ENCODE results near the gene IRF2BPL.

IRF2BPL gene

GRCh38 chr14:77045238-77046162, 17.0 kb upstream of the IRF2BPL start:
- no peak overlapping the region for H3K4me3 ChIP-seq (ENCODE audit: low read depth, low read length)
- TF ChIP-seq, protein P1, sequence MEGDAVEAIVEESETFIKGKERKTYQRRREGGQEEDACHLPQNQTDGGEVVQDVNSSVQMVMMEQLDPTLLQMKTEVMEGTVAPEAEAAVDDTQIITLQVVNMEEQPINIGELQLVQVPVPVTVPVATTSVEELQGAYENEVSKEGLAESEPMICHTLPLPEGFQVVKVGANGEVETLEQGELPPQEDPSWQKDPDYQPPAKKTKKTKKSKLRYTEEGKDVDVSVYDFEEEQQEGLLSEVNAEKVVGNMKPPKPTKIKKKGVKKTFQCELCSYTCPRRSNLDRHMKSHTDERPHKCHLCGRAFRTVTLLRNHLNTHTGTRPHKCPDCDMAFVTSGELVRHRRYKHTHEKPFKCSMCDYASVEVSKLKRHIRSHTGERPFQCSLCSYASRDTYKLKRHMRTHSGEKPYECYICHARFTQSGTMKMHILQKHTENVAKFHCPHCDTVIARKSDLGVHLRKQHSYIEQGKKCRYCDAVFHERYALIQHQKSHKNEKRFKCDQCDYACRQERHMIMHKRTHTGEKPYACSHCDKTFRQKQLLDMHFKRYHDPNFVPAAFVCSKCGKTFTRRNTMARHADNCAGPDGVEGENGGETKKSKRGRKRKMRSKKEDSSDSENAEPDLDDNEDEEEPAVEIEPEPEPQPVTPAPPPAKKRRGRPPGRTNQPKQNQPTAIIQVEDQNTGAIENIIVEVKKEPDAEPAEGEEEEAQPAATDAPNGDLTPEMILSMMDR (IDR thresholded peaks at IDR 0.05; ENCODE audit: insufficient read depth, low read depth, low read length, missing control alignments), result no peak
- no peak for DNase-seq (ENCODE audit: low read depth)

DNA sequence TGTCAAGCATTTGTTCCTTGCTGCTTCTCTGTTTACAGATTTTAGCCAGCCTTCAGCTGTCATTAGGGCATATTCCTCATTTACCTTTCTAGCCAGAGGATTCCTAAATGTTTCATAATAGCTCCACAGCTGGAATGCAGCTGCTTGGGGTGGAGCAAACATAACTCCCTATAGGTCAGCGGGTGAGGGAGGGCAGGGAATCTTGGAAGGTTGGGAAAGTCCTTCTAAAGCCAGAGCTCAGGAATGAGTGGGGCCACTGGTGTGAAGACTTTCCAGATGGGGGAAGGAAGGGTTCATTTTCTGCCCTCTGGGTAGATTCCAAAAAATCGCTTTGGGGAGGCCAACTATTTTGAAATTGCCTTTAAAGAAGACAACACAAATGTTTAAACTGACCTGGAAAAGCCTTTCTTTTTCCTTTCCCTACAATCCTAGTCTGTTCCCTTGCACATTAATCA, 16.3 kb upstream of the IRF2BPL start:
- no peak for DNase-seq (ENCODE audit: low read depth)
- TF ChIP-seq, protein P1 (IDR thresholded peaks at IDR 0.05; ENCODE audit: insufficient read depth, low read depth, low read length, missing control alignments), result no peak
- H3K4me3 ChIP-seq (ENCODE audit: low read depth, low read length), result no peak overlapping the region

GRCh38 chr14:77043984-77044485, 15.5 kb upstream of the IRF2BPL start:
- DNase-seq (ENCODE audit: low read depth), result no peak
- no peak overlapping the region for H3K4me3 ChIP-seq (ENCODE audit: low read depth, low read length)
- TF ChIP-seq, protein P1 (IDR thresholded peaks at IDR 0.05; ENCODE audit: insufficient read depth, low read depth, low read length, missing control alignments), result no peak

- DNase-seq (ENCODE audit: low read depth), result peak; percentile 64
- H3K4me3 ChIP-seq (ENCODE audit: low read depth, low read length), result no peak overlapping the region
- TF ChIP-seq, protein P1 (IDR thresholded peaks at IDR 0.05; ENCODE audit: insufficient read depth, low read depth, low read length, missing control alignments), result no peak
These were observed 14.9 kb upstream of the IRF2BPL start for GRCh38 chr14:77043177-77043983.

- no peak overlapping the region for H3K4me3 ChIP-seq (ENCODE audit: low read depth, low read length)
- peak; percentile 30 for DNase-seq (ENCODE audit: low read depth)
- TF ChIP-seq, protein P1 (IDR thresholded peaks at IDR 0.05; ENCODE audit: insufficient read depth, low read depth, low read length, missing control alignments), result no peak
These were observed 13.5 kb upstream of the IRF2BPL start for GRCh38 chr14:77041881-77042545.
